GM12892 (cell line): ENCODE results near the gene FAM32A.

Source experiments
- POLR2A ChIP-seq: IDR thresholded peaks from 2 replicates; pipeline ENCODE4 v1.6.1; 2011; ENCODE audit warnings: low read depth, low read length, control low read depth
- TAF1 ChIP-seq: IDR thresholded peaks from 2 replicates; pipeline ENCODE4 v1.6.1; 2011; ENCODE audit warnings: low read depth, mild to moderate bottlenecking, control low read depth, low read length, borderline replicate concordance

DNA sequence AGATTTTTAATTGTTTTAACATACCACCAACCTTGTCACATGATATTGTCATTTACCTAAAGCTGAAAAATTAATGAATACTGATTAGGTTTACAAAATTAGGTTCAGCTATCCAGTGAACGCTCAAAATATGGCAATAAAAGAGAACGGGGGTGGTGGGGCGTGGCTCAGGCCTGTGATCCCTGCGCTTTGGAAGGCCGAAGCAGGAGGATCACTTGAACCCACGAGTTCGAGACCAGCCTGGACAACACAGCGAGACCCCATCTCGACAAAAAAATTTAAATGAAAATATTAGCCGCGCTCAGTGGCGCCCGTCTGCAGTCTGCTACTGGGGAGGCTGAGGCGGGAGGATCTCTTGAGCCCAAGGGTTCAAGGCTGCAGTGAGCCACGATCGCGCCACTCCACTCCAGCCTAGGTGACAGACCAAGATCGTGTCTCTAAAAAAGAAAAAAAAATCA lies 516 bp upstream of the FAM32A start:
- TF ChIP-seq POLR2A (no peak), TAF1 (no peak)
